Neuronal stem cell (in vitro differentiated cells): ENCODE data around the gene CA5A.

Source experiments
- DNase-seq: peaks from one replicate; pipeline ENCODE4 v3.0.0-alpha.2; 2013; ENCODE audit warnings: low spot score
- H2AFZ ChIP-seq: one replicate; pipeline ENCODE4 v1.6.1; 2013; ENCODE audit warnings: mild to moderate bottlenecking, low read length, inconsistent platforms
- H2AK5ac ChIP-seq: 2 replicates; pipeline ENCODE4 v1.6.1; 2013; ENCODE audit warnings: low read depth, mild to moderate bottlenecking, inconsistent platforms, low read length, moderate library complexity, mixed read lengths
- H2BK120ac ChIP-seq: 2 replicates; pipeline ENCODE4 v1.6.1; 2013; ENCODE audit warnings: low read depth, mild to moderate bottlenecking, inconsistent platforms, low read length, moderate library complexity, mixed read lengths
- H2BK12ac ChIP-seq: one replicate; pipeline ENCODE4 v1.6.1; 2013; ENCODE audit warnings: low read length, inconsistent platforms
- H2BK15ac ChIP-seq: 2 replicates; pipeline ENCODE4 v1.6.1; 2013; ENCODE audit warnings: mild to moderate bottlenecking, low read length, inconsistent platforms, mixed read lengths
- H2BK5ac ChIP-seq: one replicate; pipeline ENCODE4 v1.6.1; 2013; ENCODE audit warnings: inconsistent platforms, mild to moderate bottlenecking, low read length, moderate library complexity
- H3K14ac ChIP-seq: one replicate; pipeline ENCODE4 v1.6.1; 2013; ENCODE audit warnings: low read length, inconsistent platforms
- H3K18ac ChIP-seq: 2 replicates; pipeline ENCODE4 v1.6.1; 2013; ENCODE audit warnings: low read length, inconsistent platforms
- H3K23ac ChIP-seq: 2 replicates; pipeline ENCODE4 v1.6.1; 2013; ENCODE audit warnings: low read depth, mild to moderate bottlenecking, mixed read lengths, low read length, inconsistent platforms; ENCODE audit not compliant: poor library complexity
- H3K27ac ChIP-seq: replicated peaks from 3 replicates; pipeline ENCODE4 v1.5.1; 2013; ENCODE audit warnings: low read length, inconsistent platforms
- H3K27me3 ChIP-seq, 3 experiments: 2 replicates each; pipeline ENCODE4 v1.6.1; 2013; ENCODE audit warnings: low read length in 3 of 3, mild to moderate bottlenecking in 2 of 3, inconsistent platforms in 1 of 3, low read depth in 1 of 3, mixed read lengths in 1 of 3, moderate library complexity in 1 of 3; ENCODE audit not compliant: control insufficient read depth in 3 of 3, insufficient read depth in 3 of 3
- H3K36me3 ChIP-seq, 2 donors: replicated peaks in 1 of 2; 2 replicates each; pipeline ENCODE4 v1.6.1; 2013; ENCODE audit warnings: low read length in 2 of 2; ENCODE audit not compliant: control insufficient read depth in 2 of 2, insufficient read depth in 2 of 2
- H3K4ac ChIP-seq: 2 replicates; pipeline ENCODE4 v1.6.1; 2013; ENCODE audit warnings: inconsistent platforms, mild to moderate bottlenecking, low read length, moderate library complexity
- H3K4me1 ChIP-seq, 2 donors: 1 replicate in 1 of 2; 2 replicates in 1 of 2; pipeline ENCODE4 v1.6.1; 2013; ENCODE audit warnings: low read length in 2 of 2, low read depth in 1 of 2; ENCODE audit not compliant: control insufficient read depth in 2 of 2, insufficient read depth in 1 of 2
- H3K4me2 ChIP-seq: one replicate; pipeline ENCODE4 v1.6.1; 2013; ENCODE audit warnings: mild to moderate bottlenecking, low read length, inconsistent platforms; ENCODE audit not compliant: insufficient read depth, poor library complexity, severe bottlenecking
- H3K4me3 ChIP-seq, 2 donors: 2 replicates each; pipeline ENCODE4 v1.5.1; 2013; ENCODE audit warnings: low read length in 2 of 2, mild to moderate bottlenecking in 2 of 2, inconsistent platforms in 1 of 2, moderate library complexity in 1 of 2
- H3K79me1 ChIP-seq: one replicate; pipeline ENCODE4 v1.6.1; 2013; ENCODE audit warnings: low read depth, mild to moderate bottlenecking, inconsistent platforms, low read length, moderate library complexity
- H3K9ac ChIP-seq: one replicate; pipeline ENCODE4 v1.6.1; 2013; ENCODE audit warnings: mild to moderate bottlenecking, low read depth, low read length, inconsistent platforms; ENCODE audit not compliant: poor library complexity
- H3K9me3 ChIP-seq, 2 donors: replicated peaks in 1 of 2; 2 replicates each; pipeline versions ENCODE3 to v1.6.1; 2013; ENCODE audit warnings: low read length in 2 of 2, mild to moderate bottlenecking in 2 of 2, inconsistent platforms in 1 of 2, low read depth in 1 of 2, mixed read lengths in 1 of 2, moderate library complexity in 1 of 2; ENCODE audit not compliant: control insufficient read depth in 2 of 2, insufficient read depth in 1 of 2
- H4K8ac ChIP-seq: one replicate; pipeline ENCODE4 v1.6.1; 2013; ENCODE audit warnings: low read depth, mild to moderate bottlenecking, inconsistent platforms, low read length, moderate library complexity
- H4K91ac ChIP-seq: one replicate; pipeline ENCODE4 v1.6.1; 2013; ENCODE audit warnings: low read length, low read depth, mild to moderate bottlenecking, inconsistent platforms; ENCODE audit not compliant: poor library complexity
- WGBS, 2 donors: extraction: QIAGEN DNeasy Blood & Tissue Kit; methylation state at CpG; one replicate each; pipeline ENCODE4 v1.1.7; 2013; ENCODE audit warnings: missing lambda C conversion rate in 2 of 2, mixed read lengths in 1 of 2; ENCODE audit not compliant: insufficient read length in 2 of 2, insufficient replicate concordance in 1 of 2; ENCODE audit errors: extremely low coverage in 2 of 2; 5-methylcytosine and 5-hydroxymethylcytosine counted together

The CA5A gene

DNA sequence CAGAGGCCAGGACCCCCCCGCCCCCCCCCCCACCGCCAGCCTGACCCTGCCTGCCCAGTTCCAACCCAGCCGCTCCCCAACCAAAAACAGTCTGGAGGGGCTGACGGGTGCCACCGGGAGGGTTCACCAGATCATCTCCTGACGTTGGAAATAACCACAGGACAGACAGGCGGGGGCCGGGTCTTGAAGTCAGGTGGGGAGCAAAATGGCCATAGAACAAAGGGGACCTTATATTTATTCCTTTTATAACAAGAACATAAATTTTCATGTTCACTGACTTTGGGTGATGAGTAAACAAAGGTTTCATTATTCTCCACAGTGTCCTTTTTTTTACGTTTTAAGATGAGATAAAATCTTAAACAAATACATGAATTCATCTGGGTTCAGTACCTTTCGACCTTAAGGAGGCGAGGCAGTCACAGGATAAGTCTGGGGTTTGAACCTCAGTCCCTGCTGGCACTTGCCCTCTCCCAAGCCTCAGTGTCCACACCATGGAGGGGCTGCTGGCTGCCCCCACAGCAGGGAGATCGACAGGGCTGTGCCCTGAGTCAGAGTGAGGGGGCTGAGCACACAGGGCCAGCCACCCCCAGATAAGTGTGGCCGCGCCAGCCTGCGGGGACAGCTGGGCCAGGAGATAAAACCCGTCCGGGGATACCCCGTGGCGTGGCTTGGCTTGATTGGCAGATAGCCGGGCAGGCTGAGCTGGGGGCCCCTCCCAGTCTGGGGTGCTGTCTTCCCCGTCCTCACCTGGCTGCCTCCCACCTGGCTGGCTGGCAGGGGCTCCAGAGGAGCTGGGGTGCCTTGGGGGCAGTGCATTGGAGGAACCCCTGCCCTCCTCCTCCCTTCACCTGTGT lies 82.0 kb downstream of the CA5A start:
- Histone ChIP-seq H3K4ac (no peak overlapping the region), H2AK5ac (no peak overlapping the region), H2BK5ac (no peak overlapping the region), H3K4me2 (peak overlapping the region; percentile 56), H3K18ac (peak overlapping the region; percentile 59), H2AFZ (no peak overlapping the region), H3K27ac (no peak overlapping the region), H4K91ac (no peak overlapping the region), H3K14ac (no peak overlapping the region), H3K23ac (peak overlapping the region; percentile 29), H3K4me3 (no peak overlapping the region), H3K36me3 (peaks cover 5 to 20% of the 10 kb centered on the region in 2 donors), H3K9me3 (no peaks in the 10 kb centered on the region), H2BK15ac (peak overlapping the region; percentile 27), H3K4me1 (peaks cover 13 to 25% of the 10 kb centered on the region in 2 donors), H2BK12ac (no peak overlapping the region), H4K8ac (no peak overlapping the region), H3K79me1 (peaks cover 7% of the 10 kb centered on the region), H3K9ac (no peak overlapping the region), H3K27me3 (no peaks in the 10 kb centered on the region), H2BK120ac (no peak overlapping the region)
- DNase-seq: no peak
- no CpG with 5 or more reads among the region's 21 CpGs for WGBS, 2 donors

DNA sequence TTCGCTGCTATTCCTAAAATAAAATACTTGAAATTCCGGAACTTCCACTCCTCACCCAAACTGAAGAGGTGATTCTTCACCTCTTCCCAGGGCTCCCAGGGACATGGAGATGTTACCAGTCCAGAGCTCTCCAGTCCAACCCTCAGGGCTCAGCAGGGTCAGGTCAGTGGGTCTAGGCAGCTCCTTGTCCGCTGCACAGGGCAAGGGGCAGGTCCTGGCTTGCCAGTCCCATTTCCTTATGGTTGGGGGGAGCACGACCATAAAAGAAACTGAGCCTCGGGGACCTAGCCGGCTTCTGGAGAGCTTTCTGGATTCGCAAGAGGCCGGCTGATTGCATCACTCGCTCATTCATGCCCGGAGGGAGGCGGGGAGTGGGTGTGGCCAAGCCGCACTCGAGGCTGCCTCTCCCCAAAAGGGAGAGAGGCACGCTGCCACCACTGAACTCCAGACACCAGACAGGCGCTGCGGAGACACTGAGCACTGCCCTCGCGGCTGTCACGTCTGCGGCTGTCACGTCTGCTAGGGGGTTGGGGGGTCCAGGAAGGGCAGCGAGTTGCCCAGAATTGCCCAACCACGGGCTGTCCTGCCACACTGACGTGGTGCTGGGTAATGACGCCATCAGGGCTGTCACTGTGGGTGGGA lies 82.8 kb downstream of the CA5A start:
- H3K27ac ChIP-seq: no peak overlapping the region
- H2BK12ac ChIP-seq: no peak overlapping the region
- no CpG with 5 or more reads among the region's 25 CpGs for WGBS, 2 donors
- H2AFZ ChIP-seq: peak overlapping the region; percentile 69
- no peak overlapping the region for H3K4ac ChIP-seq
- H3K79me1 ChIP-seq: peaks cover 7% of the 10 kb centered on the region
- peak; percentile 61 for DNase-seq
- H3K9ac ChIP-seq: no peak overlapping the region
- H2BK120ac ChIP-seq: no peak overlapping the region
- H2BK5ac ChIP-seq: no peak overlapping the region
- no peak overlapping the region for H3K14ac ChIP-seq
- no peak overlapping the region for H2AK5ac ChIP-seq
- peak overlapping the region; percentile 29 for H3K23ac ChIP-seq
- H2BK15ac ChIP-seq: no peak overlapping the region
- H3K27me3 ChIP-seq: no peaks in the 10 kb centered on the region
- H3K4me3 ChIP-seq: no peak overlapping the region
- H3K4me1 ChIP-seq: peaks cover 15 to 27% of the 10 kb centered on the region in 2 donors
- peak overlapping the region; percentile 59 for H3K18ac ChIP-seq
- peaks cover 5 to 26% of the 10 kb centered on the region in 2 donors for H3K36me3 ChIP-seq
- H4K91ac ChIP-seq: no peak overlapping the region
- no peak overlapping the region for H4K8ac ChIP-seq
- H3K4me2 ChIP-seq: peak overlapping the region; percentile 56
- no peaks in the 10 kb centered on the region for H3K9me3 ChIP-seq

DNA sequence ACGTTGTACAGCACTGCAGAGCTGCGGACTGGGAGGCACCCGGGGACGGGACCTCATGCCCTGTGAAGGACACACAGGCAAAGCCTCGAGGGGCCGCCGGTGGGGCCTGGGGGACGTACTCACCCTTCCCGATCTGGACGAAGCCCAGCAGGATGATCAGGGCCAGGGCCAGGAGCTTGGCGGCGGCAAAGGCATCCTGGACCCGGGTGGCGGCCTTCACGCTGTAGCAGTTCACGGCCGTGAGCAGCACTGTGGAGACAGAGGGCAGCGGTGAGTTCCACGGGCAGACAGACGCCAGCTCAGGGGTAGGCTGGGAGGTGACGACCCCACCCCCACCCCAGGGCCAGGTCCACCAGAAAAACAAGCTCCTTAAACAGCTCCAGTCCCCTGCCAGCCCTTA lies 84.7 kb downstream of the CA5A start:
- H3K27ac ChIP-seq: no peak overlapping the region
- no peak overlapping the region for H2BK5ac ChIP-seq
- H4K91ac ChIP-seq: no peak overlapping the region
- H3K9me3 ChIP-seq: no peaks in the 10 kb centered on the region
- H2BK15ac ChIP-seq: no peak overlapping the region
- no peak overlapping the region for H3K9ac ChIP-seq
- no peak overlapping the region for H3K4ac ChIP-seq
- no peak overlapping the region for H3K14ac ChIP-seq
- H2BK120ac ChIP-seq: no peak overlapping the region
- no CpG with 5 or more reads among the region's 21 CpGs for WGBS, 2 donors
- H3K27me3 ChIP-seq: no peaks in the 10 kb centered on the region
- H4K8ac ChIP-seq: no peak overlapping the region
- H3K23ac ChIP-seq: peak overlapping the region; percentile 62
- peak overlapping the region; percentile 48 for H3K18ac ChIP-seq
- H2BK12ac ChIP-seq: no peak overlapping the region
- peaks cover 5 to 31% of the 10 kb centered on the region in 2 donors for H3K36me3 ChIP-seq
- H3K4me2 ChIP-seq: no peak overlapping the region
- H3K4me1 ChIP-seq: peaks cover 25 to 33% of the 10 kb centered on the region in 2 donors
- no peak for DNase-seq
- H3K79me1 ChIP-seq: peaks cover 10% of the 10 kb centered on the region
- H2AFZ ChIP-seq: no peak overlapping the region
- H3K4me3 ChIP-seq: no peak overlapping the region
- H2AK5ac ChIP-seq: peak overlapping the region; percentile 12

DNA sequence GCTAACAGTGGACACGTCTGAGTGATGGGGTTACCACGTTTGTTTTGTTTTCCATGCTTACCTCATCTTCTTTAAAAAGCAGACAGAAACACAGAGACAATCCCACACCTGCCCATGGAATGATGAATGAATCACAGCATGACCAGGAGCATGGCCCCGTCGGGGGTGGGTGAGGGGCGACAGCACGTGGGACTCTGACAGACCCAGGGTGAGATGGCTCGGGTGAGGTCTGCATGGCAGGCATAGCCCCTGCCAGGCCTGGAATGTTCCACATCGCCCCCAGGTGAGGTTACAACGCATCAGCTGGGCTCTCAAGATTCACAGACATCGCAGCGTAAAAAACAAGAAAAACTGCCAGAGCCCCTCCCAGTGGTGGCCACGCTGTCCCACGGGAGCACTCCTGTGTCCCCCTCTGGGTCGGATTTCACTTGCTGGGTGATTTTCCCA lies 85.2 kb downstream of the CA5A start:
- Histone ChIP-seq H3K79me1 (peaks cover 10% of the 10 kb centered on the region), H4K8ac (no peak overlapping the region), H3K9me3 (no peaks in the 10 kb centered on the region), H2BK120ac (no peak overlapping the region), H2BK15ac (no peak overlapping the region), H3K36me3 (peaks cover 5 to 31% of the 10 kb centered on the region in 2 donors), H3K27me3 (no peaks in the 10 kb centered on the region), H4K91ac (no peak overlapping the region), H3K18ac (peak overlapping the region; percentile 48), H2AK5ac (peak overlapping the region; percentile 12), H3K14ac (no peak overlapping the region), H2AFZ (no peak overlapping the region), H3K27ac (no peak overlapping the region), H2BK5ac (no peak overlapping the region), H3K4me2 (no peak overlapping the region), H3K4me3 (no peak overlapping the region), H3K23ac (no peak overlapping the region), H3K4ac (no peak overlapping the region), H3K4me1 (peaks cover 25 to 28% of the 10 kb centered on the region in 2 donors), H2BK12ac (peak overlapping the region; percentile 59), H3K9ac (no peak overlapping the region)
- no peak for DNase-seq
- WGBS, 2 donors: no CpG with 5 or more reads among the region's 14 CpGs
